Activated T-helper 2 cell treated with anti-CD3 and anti-CD28 coated beads, Interferon-gamma antibody, Interleukin-2, Interleukin-4, amounts not matched to agents 10 μg/mL and 5 μg/mL and 100 μg/mL, durations not matched to agents 14 hours and 24 hours and 36 hours (primary cell): ENCODE results near the gene KRT78. TPM values are rescaled to one million over a fixed set of nuclear protein-coding genes. Genes with fewer than 3 reads are reported as not detected.
"Not testable (repeated sequence)": the region's sequence is repeated elsewhere in the genome, so short reads cannot be mapped to it uniquely, and the experiment has no call there.

ENCODE experiments used
- DNase-seq: peaks from one replicate; pipeline ENCODE4 v3.0.0; 2021; ENCODE audit warnings: low spot score
- H3K27ac Mint-ChIP-seq: one replicate; pipeline ENCODE4 v1.8.0; 2021; ENCODE audit warnings: mixed read lengths
- H3K27me3 Mint-ChIP-seq: one replicate; pipeline ENCODE4 v1.8.0; 2021; ENCODE audit warnings: low read depth, mixed read lengths
- H3K36me3 Mint-ChIP-seq: one replicate; pipeline ENCODE4 v1.8.0; 2021; ENCODE audit warnings: low read depth, mixed read lengths
- H3K4me1 Mint-ChIP-seq: one replicate; pipeline ENCODE4 v1.8.0; 2021; ENCODE audit warnings: low read depth, mixed read lengths
- H3K4me3 Mint-ChIP-seq: one replicate; pipeline ENCODE4 v1.8.0; 2021; ENCODE audit warnings: low read depth, mild to moderate bottlenecking, moderate library complexity, mixed read lengths
- H3K9me3 Mint-ChIP-seq: one replicate; pipeline ENCODE4 v1.8.0; 2021; ENCODE audit warnings: mixed read lengths
- intact Hi-C: fragments of 100-400 bp; cut with micrococcal nuclease; formaldehyde crosslinking; loops from one replicate; pipeline ENCODE4 v1.15.1; 2023
- total RNA-seq: library from RNA; stranded (reverse); gene quantifications from 2 replicates; pipeline ENCODE4 v1.2.3, GENCODE V29; 2022

The KRT78 gene
- total RNA-seq, 1 donor from 2014 or later = not detected

GRCh38 chr12:52862023-52862422 lies 13.2 kb upstream of the KRT78 start:
- Mint-ChIP-seq H3K9me3 (no peaks in the 10 kb centered on the region), H3K27ac (no peak overlapping the region), H3K4me1 (peaks cover 1% of the 10 kb centered on the region), H3K27me3 (no peaks in the 10 kb centered on the region), H3K4me3 (no peak overlapping the region), H3K36me3 (no peaks in the 10 kb centered on the region)
- no peak for DNase-seq
- intact Hi-C loops = no loop called here

- no peaks in the 10 kb centered on the region for H3K4me1 Mint-ChIP-seq
- H3K9me3 Mint-ChIP-seq = no peaks in the 10 kb centered on the region
- H3K4me3 Mint-ChIP-seq = no peak overlapping the region
- no peaks in the 10 kb centered on the region for H3K36me3 Mint-ChIP-seq
- intact Hi-C loops = no loop called here
- DNase-seq = no peak
- no peaks in the 10 kb centered on the region for H3K27me3 Mint-ChIP-seq
- H3K27ac Mint-ChIP-seq = no peak overlapping the region
These were observed 12.7 kb upstream of the KRT78 start for GRCh38 chr12:52861511-52861910.

GRCh38 chr12:52860102-52860823 lies 11.5 kb upstream of the KRT78 start:
- Mint-ChIP-seq H3K27ac (no peak overlapping the region), H3K27me3 (peaks cover 2% of the 10 kb centered on the region), H3K4me1 (no peaks in the 10 kb centered on the region), H3K4me3 (no peak overlapping the region), H3K9me3 (no peaks in the 10 kb centered on the region), H3K36me3 (no peaks in the 10 kb centered on the region)
- no peak for DNase-seq
- intact Hi-C loops = no loop called here

GRCh38 chr12:52857500-52857899 lies 8.7 kb upstream of the KRT78 start:
- no peak for DNase-seq
- Mint-ChIP-seq H3K36me3 (no peaks in the 10 kb centered on the region), H3K27ac (no peak overlapping the region), H3K9me3 (no peaks in the 10 kb centered on the region), H3K4me3 (no peak overlapping the region), H3K4me1 (no peaks in the 10 kb centered on the region), H3K27me3 (peaks cover 15% of the 10 kb centered on the region)
- intact Hi-C loops = no loop called here

- H3K36me3 Mint-ChIP-seq = no peaks in the 10 kb centered on the region
- intact Hi-C loops = no loop called here
- no peak overlapping the region for H3K4me3 Mint-ChIP-seq
- no peaks in the 10 kb centered on the region for H3K4me1 Mint-ChIP-seq
- DNase-seq = no peak
- no peaks in the 10 kb centered on the region for H3K9me3 Mint-ChIP-seq
- H3K27ac Mint-ChIP-seq = no peak overlapping the region
- H3K27me3 Mint-ChIP-seq = peaks cover 19% of the 10 kb centered on the region
These were observed 8.0 kb upstream of the KRT78 start for GRCh38 chr12:52856787-52857186.

- H3K9me3 Mint-ChIP-seq, H3K4me3 Mint-ChIP-seq, H3K36me3 Mint-ChIP-seq, DNase-seq, H3K27ac Mint-ChIP-seq, H3K4me1 Mint-ChIP-seq, intact Hi-C loops: not testable (repeated sequence)
- H3K27me3 Mint-ChIP-seq = peaks cover 23% of the 10 kb centered on the region
These were observed 7.3 kb upstream of the KRT78 start for GRCh38 chr12:52856077-52856476.

GRCh38 chr12:52851787-52852186 lies 3.0 kb upstream of the KRT78 start:
- no peak overlapping the region for H3K27ac Mint-ChIP-seq
- no peaks in the 10 kb centered on the region for H3K9me3 Mint-ChIP-seq
- H3K36me3 Mint-ChIP-seq = no peaks in the 10 kb centered on the region

GRCh38 chr12:52850681-52851080 lies 1.9 kb upstream of the KRT78 start:
- Mint-ChIP-seq H3K27me3 (peaks cover 26% of the 10 kb centered on the region), H3K4me1 (no peaks in the 10 kb centered on the region), H3K4me3 (no peak overlapping the region), H3K9me3 (no peaks in the 10 kb centered on the region), H3K36me3 (no peaks in the 10 kb centered on the region), H3K27ac (no peak overlapping the region)
- intact Hi-C loops = no loop called here
- DNase-seq = no peak

More at GRCh38 chr12:52851787-52852186, 3.0 kb upstream of the KRT78 start:
- DNase-seq = no peak
- peaks cover 26% of the 10 kb centered on the region for H3K27me3 Mint-ChIP-seq
- H3K4me3 Mint-ChIP-seq = no peak overlapping the region
- intact Hi-C loops = no loop called here
- H3K4me1 Mint-ChIP-seq = no peaks in the 10 kb centered on the region

- Mint-ChIP-seq H3K27ac (no peak overlapping the region), H3K27me3 (peaks cover 21% of the 10 kb centered on the region), H3K4me1 (no peaks in the 10 kb centered on the region), H3K9me3 (no peaks in the 10 kb centered on the region), H3K4me3 (no peak overlapping the region), H3K36me3 (no peaks in the 10 kb centered on the region)
- intact Hi-C loops = no loop called here
- DNase-seq = no peak
These were observed 717 bp upstream of the KRT78 start for GRCh38 chr12:52849511-52849910.

GRCh38 chr12:52847335-52848102 lies 1.3 kb downstream of the KRT78 start:
- peaks cover 11% of the 10 kb centered on the region for H3K27me3 Mint-ChIP-seq
- H3K4me3 Mint-ChIP-seq = no peak overlapping the region
- H3K27ac Mint-ChIP-seq = no peak overlapping the region
- no peaks in the 10 kb centered on the region for H3K36me3 Mint-ChIP-seq
- no peak for DNase-seq
- H3K9me3 Mint-ChIP-seq = no peaks in the 10 kb centered on the region
- intact Hi-C loops = no loop called here
- H3K4me1 Mint-ChIP-seq = no peaks in the 10 kb centered on the region

GRCh38 chr12:52846356-52846970 lies 2.3 kb downstream of the KRT78 start:
- Mint-ChIP-seq H3K27me3 (peaks cover 4% of the 10 kb centered on the region), H3K4me3 (no peak overlapping the region), H3K4me1 (peaks cover 2% of the 10 kb centered on the region), H3K36me3 (no peaks in the 10 kb centered on the region), H3K9me3 (no peaks in the 10 kb centered on the region), H3K27ac (no peak overlapping the region)
- no peak for DNase-seq
- intact Hi-C loops = no loop called here

GRCh38 chr12:52845946-52846345 lies 2.8 kb downstream of the KRT78 start:
- no peak for DNase-seq
- peaks cover 2% of the 10 kb centered on the region for H3K4me1 Mint-ChIP-seq
- H3K9me3 Mint-ChIP-seq = no peaks in the 10 kb centered on the region
- H3K27ac Mint-ChIP-seq = no peak overlapping the region
- H3K36me3 Mint-ChIP-seq = no peaks in the 10 kb centered on the region
- intact Hi-C loops = no loop called here
- H3K4me3 Mint-ChIP-seq = no peak overlapping the region
- H3K27me3 Mint-ChIP-seq = peaks cover 3% of the 10 kb centered on the region

GRCh38 chr12:52844386-52844785 lies 4.4 kb downstream of the KRT78 start:
- no peaks in the 10 kb centered on the region for H3K9me3 Mint-ChIP-seq
- peaks cover 3% of the 10 kb centered on the region for H3K27me3 Mint-ChIP-seq
- no peaks in the 10 kb centered on the region for H3K36me3 Mint-ChIP-seq
- intact Hi-C loops = no loop called here
- no peak for DNase-seq
- peaks cover 2% of the 10 kb centered on the region for H3K4me1 Mint-ChIP-seq
- no peak overlapping the region for H3K27ac Mint-ChIP-seq
- no peak overlapping the region for H3K4me3 Mint-ChIP-seq
